H1 (cell line): ENCODE measurements around the gene DOK7. TPM values are rescaled to one million over a fixed set of nuclear protein-coding genes. Genes with fewer than 3 reads are reported as not detected.

ENCODE experiments used
- CTCF ChIA-PET: fragments of 300-600 bp; sonication (Branson Sonifier 250); formaldehyde crosslinking; loops from one replicate; lab custom pipeline; 2021; ENCODE audit not compliant: partially characterized antibody; lab: Charles Lee
- POLR2A ChIA-PET: fragments of 300-600 bp; sonication (Branson Sonifier 250); formaldehyde crosslinking; loops from one replicate; lab custom pipeline; 2021; ENCODE audit warnings: inconsistent platforms; ENCODE audit not compliant: partially characterized antibody; lab: Charles Lee
- DNase-seq, 2 experiments: peaks; one replicate each; pipeline versions ENCODE4 v3.0.0 to v3.0.0-alpha.2; 2010 to 2022; ENCODE audit warnings: low spot score in 2 of 2, low read depth in 1 of 2, mixed read lengths in 1 of 2
- FAIRE-seq: peaks from 2 replicates; lab custom pipeline; 2011; peaks lifted over from hg19 to GRCh38; lab: Jason Lieb, UNC
- H2AFZ ChIP-seq: 2 replicates; pipeline ENCODE4 v1.8.1; 2012; ENCODE audit warnings: low read length, inconsistent platforms
- H2AK5ac ChIP-seq: 2 replicates; pipeline ENCODE4 v1.6.1; 2013; ENCODE audit warnings: low read depth, low read length
- H2BK120ac ChIP-seq: replicated peaks from 2 replicates; pipeline ENCODE3; 2013; ENCODE audit warnings: low read depth, low read length, inconsistent platforms
- H2BK12ac ChIP-seq: 2 replicates; pipeline ENCODE4 v1.6.1; 2013; ENCODE audit warnings: low read depth, low read length
- H2BK15ac ChIP-seq: 2 replicates; pipeline ENCODE4 v1.6.1; 2013; ENCODE audit warnings: low read length
- H2BK20ac ChIP-seq: 2 replicates; pipeline ENCODE4 v1.6.1; 2013; ENCODE audit warnings: low read length
- H2BK5ac ChIP-seq: 2 replicates; pipeline ENCODE4 v1.6.1; 2013; ENCODE audit warnings: low read depth, low read length
- H3K14ac ChIP-seq: 2 replicates; pipeline ENCODE4 v1.6.1; 2013; ENCODE audit warnings: inconsistent platforms; ENCODE audit not compliant: insufficient read length
- H3K18ac ChIP-seq: 2 replicates; pipeline ENCODE4 v1.6.1; 2013; ENCODE audit warnings: low read length; ENCODE audit errors: extremely low read depth
- H3K23ac ChIP-seq: 2 replicates; pipeline ENCODE4 v1.6.1; 2013; ENCODE audit warnings: inconsistent platforms; ENCODE audit not compliant: insufficient read length
- H3K23me2 ChIP-seq: 2 replicates; pipeline ENCODE4 v1.6.1; 2013; ENCODE audit warnings: low read depth, low read length
- H3K27ac ChIP-seq: 2 replicates; pipeline ENCODE4 v1.6.1; 2011; ENCODE audit warnings: low read depth, low read length, inconsistent platforms
- H3K27me3 ChIP-seq, 4 experiments: replicated peaks in 1 of 4; 1 replicate in 1 of 4; 2 replicates in 3 of 4; pipeline versions ENCODE4 v1.6.1 to v1.8.1; 2011 to 2013; ENCODE audit warnings: low read length in 3 of 4, mild to moderate bottlenecking in 3 of 4, inconsistent platforms in 2 of 4, mixed read lengths in 2 of 4, moderate library complexity in 1 of 4; ENCODE audit not compliant: control insufficient read depth in 3 of 4, insufficient read depth in 3 of 4; ENCODE audit errors: extremely low read depth in 1 of 4
- H3K36me3 ChIP-seq, 4 experiments: 2 replicates each; pipeline versions ENCODE4 v1.6.1 to v1.8.1; 2011 to 2013; ENCODE audit warnings: mild to moderate bottlenecking in 4 of 4, low read length in 3 of 4, moderate library complexity in 2 of 4, control low read depth in 1 of 4, inconsistent platforms in 1 of 4; ENCODE audit not compliant: insufficient read depth in 4 of 4, control insufficient read depth in 2 of 4
- H3K4ac ChIP-seq: replicated peaks from 2 replicates; pipeline ENCODE3; 2013; ENCODE audit warnings: low read length, low read depth, mixed read lengths, inconsistent platforms; ENCODE audit not compliant: insufficient read length
- H3K4me1 ChIP-seq, 4 experiments: replicated peaks in 1 of 4; 1 replicate in 1 of 4; 2 replicates in 3 of 4; pipeline versions ENCODE4 v1.6.1 to v1.8.1; 2011 to 2013; ENCODE audit warnings: low read length in 3 of 4, inconsistent platforms in 2 of 4, mixed read lengths in 1 of 4; ENCODE audit not compliant: insufficient read depth in 4 of 4, control insufficient read depth in 3 of 4
- H3K4me2 ChIP-seq, 2 experiments: 2 replicates each; pipeline versions ENCODE4 v1.6.1 to v1.8.1; 2011 to 2013; ENCODE audit warnings: low read depth in 2 of 2, low read length in 2 of 2, control low read depth in 1 of 2, inconsistent platforms in 1 of 2, mild to moderate bottlenecking in 1 of 2; ENCODE audit not compliant: insufficient read depth in 1 of 2
- H3K4me3 ChIP-seq, 4 experiments: fragments of 200-600, 300-600 bp in 1 of 4; sonication (generic), shearing (Covaris generic), sonication (Bioruptor Twin) in 1 of 4; 2 replicates each; pipeline versions ENCODE4 v1.5.1 to v1.8.1; 2011 to 2016; ENCODE audit warnings: low read length in 4 of 4, low read depth in 3 of 4, control low read depth in 2 of 4, inconsistent platforms in 2 of 4, mild to moderate bottlenecking in 2 of 4, mixed read lengths in 1 of 4, moderate library complexity in 1 of 4; ENCODE audit not compliant: insufficient read depth in 2 of 4; ENCODE audit errors: extremely low read depth in 1 of 4
- H3K56ac ChIP-seq: replicated peaks from 2 replicates; pipeline ENCODE3; 2013; ENCODE audit warnings: low read depth, mild to moderate bottlenecking, mixed read lengths, low read length, inconsistent platforms; ENCODE audit not compliant: insufficient read length
- H3K79me1 ChIP-seq: 2 replicates; pipeline ENCODE4 v1.6.1; 2013; ENCODE audit warnings: low read depth, low read length, control low read depth
- H3K79me2 ChIP-seq, 2 experiments: 2 replicates each; pipeline versions ENCODE4 v1.6.1 to v1.8.1; 2012 to 2013; ENCODE audit warnings: low read length in 2 of 2, mild to moderate bottlenecking in 2 of 2, inconsistent platforms in 1 of 2; ENCODE audit not compliant: insufficient read depth in 2 of 2, control insufficient read depth in 1 of 2
- H3K9ac ChIP-seq, 4 experiments: replicated peaks in 1 of 4; 1 replicate in 1 of 4; 2 replicates in 3 of 4; pipeline versions ENCODE4 v1.6.1 to v1.8.1; 2011 to 2013; ENCODE audit warnings: low read depth in 3 of 4, low read length in 3 of 4, control low read depth in 2 of 4, mild to moderate bottlenecking in 2 of 4, moderate library complexity in 2 of 4, inconsistent platforms in 1 of 4; ENCODE audit errors: extremely low read depth in 1 of 4
- H3K9me3 ChIP-seq, 2 experiments: 2 replicates each; pipeline versions ENCODE4 v1.6.1 to v1.8.1; 2012 to 2013; ENCODE audit warnings: mild to moderate bottlenecking in 2 of 2, moderate library complexity in 2 of 2, control low read depth in 1 of 2, inconsistent platforms in 1 of 2, low read depth in 1 of 2, low read length in 1 of 2, mixed read lengths in 1 of 2; ENCODE audit not compliant: insufficient read depth in 2 of 2
- H4K20me1 ChIP-seq, 2 experiments: replicated peaks in 1 of 2; 2 replicates each; pipeline versions ENCODE3 to v1.8.1; 2011 to 2013; ENCODE audit warnings: inconsistent platforms in 2 of 2, low read length in 2 of 2, mild to moderate bottlenecking in 1 of 2; ENCODE audit not compliant: insufficient read depth in 2 of 2, control insufficient read depth in 1 of 2
- H4K5ac ChIP-seq: 2 replicates; pipeline ENCODE4 v1.6.1; 2013; ENCODE audit warnings: low read length, low read depth, mixed read lengths, inconsistent platforms; ENCODE audit not compliant: insufficient read length
- H4K8ac ChIP-seq: 2 replicates; pipeline ENCODE4 v1.8.0; 2013; ENCODE audit warnings: mild to moderate bottlenecking, moderate library complexity, low read length, inconsistent platforms; ENCODE audit not compliant: insufficient read depth; ENCODE audit errors: extremely low read depth
- H4K91ac ChIP-seq: replicated peaks from 2 replicates; pipeline ENCODE3; 2013; ENCODE audit warnings: low read length, mixed read lengths, inconsistent platforms; ENCODE audit not compliant: insufficient read length
- CHD1 ChIP-seq: IDR thresholded peaks from 2 replicates; pipeline ENCODE4 v1.6.1; 2012; ENCODE audit warnings: low read depth, low read length, improper control_type of control experiment
- GABPA ChIP-seq: IDR thresholded peaks from 2 replicates; pipeline ENCODE4 v1.6.1; 2011; ENCODE audit warnings: mild to moderate bottlenecking, low read length, moderate library complexity, borderline replicate concordance; ENCODE audit not compliant: insufficient read depth
- KDM1A ChIP-seq: fragments of 200-600, 300-600 bp; sonication (generic); IDR thresholded peaks from 2 replicates; pipeline ENCODE4 v1.7.1; 2016; ENCODE audit warnings: mild to moderate bottlenecking, low read length, borderline replicate concordance
- SRF ChIP-seq: IDR thresholded peaks from 2 replicates; pipeline ENCODE4 v1.6.1; 2011; ENCODE audit warnings: mild to moderate bottlenecking, low read depth, low read length, moderate library complexity
- TAF7 ChIP-seq: optimal IDR thresholded peaks from 2 replicates; pipeline ENCODE3; 2011; ENCODE audit warnings: low read depth, mild to moderate bottlenecking, inconsistent platforms, low read length, moderate library complexity, borderline replicate concordance
- WGBS, 2 experiments: shearing (Covaris generic) in 1 of 2; methylation state at CpG; one replicate each; pipeline versions ENCODE4 v1.1.6 to v1.1.7; 2013 to 2015; ENCODE audit warnings: low lambda C conversion rate in 2 of 2, mixed read lengths in 2 of 2, inconsistent platforms in 1 of 2, low coverage in 1 of 2, missing lambda C conversion rate in 1 of 2; ENCODE audit not compliant: insufficient replicate concordance in 2 of 2, insufficient coverage in 1 of 2, insufficient read length in 1 of 2; ENCODE audit errors: extremely low coverage in 1 of 2, missing lambda C conversion rate in 1 of 2; 5-methylcytosine and 5-hydroxymethylcytosine counted together
- polyA plus RNA-seq, 7 experiments: library from polyadenylated mRNA; depleted of rRNA in 3 of 7; stranded (reverse) in 5 of 7; unstranded in 2 of 7; fragments of >200 nt in 5 of 7; fragments of 200-250 nt in 2 of 7; gene quantifications; 1 replicate in 5 of 7; 2 replicates in 1 of 7; 4 replicates in 1 of 7; pipeline versions ENCODE4 v1.2.1 to v1.2.3, GENCODE V29; 2011 to 2013; ENCODE audit warnings: missing spikeins in 2 of 7, mixed read lengths in 2 of 7
- total RNA-seq: library from RNA; stranded (reverse); fragmentation: NEBNext Ultra II Directional; extraction: Animal tissue kit (Norgen Biotek cat#: 25700); gene quantifications from 2 replicates; pipeline ENCODE4 v1.2.1, GENCODE V29; 2021

Gene DOK7
- total and polyA plus RNA-seq, 2 of the 8 experiments (the other 6 are each of a cell fraction or from before 2014, with no cell fraction given): 0.32 TPM; not detected in 1

DNA sequence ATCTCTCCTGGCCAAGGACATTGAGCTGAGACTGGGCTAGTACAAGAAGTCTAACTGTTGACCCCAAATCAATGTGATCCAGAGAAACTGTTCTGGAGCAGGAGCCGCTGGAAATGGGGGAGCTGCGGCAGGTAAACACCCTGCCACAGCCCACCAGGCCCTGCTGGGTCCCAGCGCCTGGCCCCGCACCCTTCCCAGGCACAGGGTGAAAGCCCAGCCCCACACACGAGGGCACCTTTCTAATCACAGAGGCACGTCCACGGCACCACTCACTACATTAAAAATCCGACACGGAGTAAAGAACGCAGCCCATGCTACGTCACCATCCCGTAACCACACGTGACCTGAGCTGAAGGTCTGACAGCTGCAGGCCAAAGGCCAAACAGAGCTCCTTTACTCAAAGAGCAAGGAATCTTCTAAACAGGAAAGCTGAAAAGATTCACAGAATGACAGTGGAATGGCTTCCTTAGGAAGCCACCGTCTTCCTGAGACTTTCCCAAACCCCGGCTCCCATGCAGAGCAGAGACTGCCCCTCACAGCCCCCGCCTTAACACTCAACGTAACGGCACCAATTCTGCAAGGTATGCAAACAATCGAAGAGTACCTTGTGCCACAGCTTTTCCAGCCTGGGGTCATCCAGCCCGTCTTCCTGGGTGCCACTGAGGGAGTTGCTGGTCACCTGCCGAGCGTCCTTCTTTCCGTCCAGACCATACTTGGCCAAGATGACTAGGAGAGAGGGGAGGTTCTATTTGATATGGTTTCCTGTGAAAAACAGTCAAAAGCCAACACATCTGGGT, 56.6 kb downstream of the DOK7 start:
- WGBS, 2 experiments: 95% methylated on average over 23 of the region's 23 CpGs; no CpG with 5 or more reads in 1 of the 2 experiments
- Histone ChIP-seq H4K8ac (no peak overlapping the region), H3K4me3 (no peak overlapping the region), H4K20me1 (peaks cover 7 to 40% of the 10 kb centered on the region in 2 experiments), H3K27me3 (no peaks in the 10 kb centered on the region), H4K91ac (no peak overlapping the region), H2BK15ac (no peak overlapping the region), H3K27ac (no peak overlapping the region), H2AK5ac (no peak overlapping the region), H3K4me2 (no peak overlapping the region), H3K4ac (no peak overlapping the region), H3K23ac (no peak overlapping the region), H3K36me3 (peaks cover 16 to 67% (median 40%) of the 10 kb centered on the region in 4 experiments; a peak in 6 of 8 replicates), H2BK12ac (no peak overlapping the region), H2BK5ac (no peak overlapping the region), H3K56ac (no peak overlapping the region), H2BK20ac (no peak overlapping the region), H2AFZ (no peak overlapping the region), H3K4me1 (0 out of 7 replicates have a peak, but pooled peaks cover 0 to 2% (median under 1%) of the 10 kb centered on the region in 4 experiments), H3K23me2 (no peaks in the 10 kb centered on the region), H3K79me2 (no peaks in the 10 kb centered on the region), H3K14ac (no peak overlapping the region), H3K9ac (no peak overlapping the region), H2BK120ac (no peak overlapping the region), H4K5ac (no peak overlapping the region), H3K79me1 (no peaks in the 10 kb centered on the region), H3K18ac (no peak overlapping the region), H3K9me3 (no peaks in the 10 kb centered on the region)
- FAIRE-seq: no peak
- POLR2A ChIA-PET: interaction anchor here (2.3 kb wide), 1 partner anchor 11 kb away, joined by 9 read pairs; no protein-coding TSS in a partner anchor
- no peak for DNase-seq
- CTCF ChIA-PET: interaction anchor here (1.2 kb wide), 1 partner anchor 14 kb away, joined by 3 read pairs; no protein-coding TSS in a partner anchor
- TF ChIP-seq TAF7 (no peak), SRF (no peak), KDM1A (no peak), CHD1 (no peak), GABPA (no peak)
